Activated T-cell treated with anti-CD3 and anti-CD28 coated beads, Interleukin-2, amount 50 U/mL, for 4 hours (primary cell): ENCODE data around the gene ECM1. TPM values are rescaled to one million over a fixed set of nuclear protein-coding genes. Genes with fewer than 3 reads are reported as not detected.

ENCODE experiments used
- ATAC-seq, 2 donors: fragments of 200-7000 bp; cut with Tn5 transposase; one replicate each; pipeline ENCODE4 v1.10.0; 2021
- DNase-seq: peaks from one replicate; pipeline ENCODE4 v3.0.0-alpha.2; 2020
- H3K27me3 Mint-ChIP-seq: one replicate; pipeline ENCODE4 v1.8.0; 2021; ENCODE audit warnings: low read depth, mixed read lengths
- H3K36me3 Mint-ChIP-seq: one replicate; pipeline ENCODE4 v1.8.0; 2022; ENCODE audit warnings: mixed read lengths; ENCODE audit not compliant: insufficient read depth
- H3K4me1 Mint-ChIP-seq: one replicate; pipeline ENCODE4 v1.8.0; 2021; ENCODE audit warnings: low read depth, mixed read lengths
- H3K4me3 Mint-ChIP-seq: one replicate; pipeline ENCODE4 v1.8.0; 2021; ENCODE audit warnings: mild to moderate bottlenecking, moderate library complexity, mixed read lengths
- H3K9me3 Mint-ChIP-seq: one replicate; pipeline ENCODE4 v1.8.0; 2021; ENCODE audit warnings: mixed read lengths
- total RNA-seq, 3 donors: library from RNA; stranded (reverse); gene quantifications; one replicate each; pipeline ENCODE4 v1.2.1, GENCODE V29; 2021

Gene ECM1
- total RNA-seq, 3 donors from 2014 or later, result 0.43 to 0.82 (median 0.50) TPM

GRCh38 chr1:150516616-150517015 is 8.7 kb downstream of the ECM1 start:
- no peak for DNase-seq
- no peak for ATAC-seq
- H3K4me3 Mint-ChIP-seq, result peak overlapping the region; percentile 89

GRCh38 chr1:150521196-150521968 is 13.5 kb downstream of the ECM1 start:
- Mint-ChIP-seq H3K9me3 (no peaks in the 10 kb centered on the region), H3K36me3 (no peaks in the 10 kb centered on the region), H3K4me1 (peaks cover 6% of the 10 kb centered on the region), H3K4me3 (no peak overlapping the region), H3K27me3 (no peaks in the 10 kb centered on the region)
- ATAC-seq (no peak), DNase-seq (no peak)

More at GRCh38 chr1:150516616-150517015, 8.7 kb downstream of the ECM1 start:
- no peaks in the 10 kb centered on the region for H3K9me3 Mint-ChIP-seq
- no peaks in the 10 kb centered on the region for H3K36me3 Mint-ChIP-seq
- H3K27me3 Mint-ChIP-seq, result no peaks in the 10 kb centered on the region
- H3K4me1 Mint-ChIP-seq, result peaks cover 13% of the 10 kb centered on the region

- no peak for DNase-seq
- no peaks in the 10 kb centered on the region for H3K4me1 Mint-ChIP-seq
- no peak for ATAC-seq
- no peaks in the 10 kb centered on the region for H3K9me3 Mint-ChIP-seq
- no peak overlapping the region for H3K4me3 Mint-ChIP-seq
- H3K27me3 Mint-ChIP-seq, result no peaks in the 10 kb centered on the region
- no peaks in the 10 kb centered on the region for H3K36me3 Mint-ChIP-seq
These were observed 17.4 kb downstream of the ECM1 start for GRCh38 chr1:150525348-150525747.

- Mint-ChIP-seq H3K4me1 (peaks cover 2% of the 10 kb centered on the region), H3K9me3 (no peaks in the 10 kb centered on the region), H3K36me3 (no peaks in the 10 kb centered on the region), H3K4me3 (no peak overlapping the region), H3K27me3 (no peaks in the 10 kb centered on the region)
- ATAC-seq (no peak), DNase-seq (no peak)
These were observed 20.3 kb downstream of the ECM1 start for GRCh38 chr1:150528196-150528595.

- ATAC-seq (no peak), DNase-seq (no peak)
- no peaks in the 10 kb centered on the region for H3K36me3 Mint-ChIP-seq
- H3K9me3 Mint-ChIP-seq, result no peaks in the 10 kb centered on the region
- no peaks in the 10 kb centered on the region for H3K27me3 Mint-ChIP-seq
- no peak overlapping the region for H3K4me3 Mint-ChIP-seq
- H3K4me1 Mint-ChIP-seq, result peaks cover 2% of the 10 kb centered on the region
These were observed 21.1 kb downstream of the ECM1 start for GRCh38 chr1:150529017-150529416.

- H3K9me3 Mint-ChIP-seq, result no peaks in the 10 kb centered on the region
- no peaks in the 10 kb centered on the region for H3K36me3 Mint-ChIP-seq
- DNase-seq (no peak), ATAC-seq (no peak)
- no peak overlapping the region for H3K4me3 Mint-ChIP-seq
- no peaks in the 10 kb centered on the region for H3K27me3 Mint-ChIP-seq
- peaks cover 2% of the 10 kb centered on the region for H3K4me1 Mint-ChIP-seq
These were observed 22.7 kb downstream of the ECM1 start for GRCh38 chr1:150530491-150531159.

- Mint-ChIP-seq H3K27me3 (peaks cover 3% of the 10 kb centered on the region), H3K9me3 (no peaks in the 10 kb centered on the region), H3K36me3 (no peaks in the 10 kb centered on the region), H3K4me3 (no peak overlapping the region), H3K4me1 (peaks cover 2% of the 10 kb centered on the region)
- DNase-seq (no peak), ATAC-seq (no peak)
These were observed 25.0 kb downstream of the ECM1 start for GRCh38 chr1:150532860-150533259.

- Mint-ChIP-seq H3K9me3 (no peaks in the 10 kb centered on the region), H3K4me3 (no peak overlapping the region), H3K27me3 (peaks cover 3% of the 10 kb centered on the region), H3K4me1 (peaks cover 2% of the 10 kb centered on the region), H3K36me3 (no peaks in the 10 kb centered on the region)
- no peak for ATAC-seq
- no peak for DNase-seq
These were observed 26.1 kb downstream of the ECM1 start for GRCh38 chr1:150534002-150534401.

- DNase-seq (no peak), ATAC-seq (no peak)
- Mint-ChIP-seq H3K4me3 (no peak overlapping the region), H3K4me1 (peaks cover 2% of the 10 kb centered on the region), H3K27me3 (peaks cover 5% of the 10 kb centered on the region), H3K36me3 (no peaks in the 10 kb centered on the region), H3K9me3 (no peaks in the 10 kb centered on the region)
These were observed 27.8 kb downstream of the ECM1 start for GRCh38 chr1:150535511-150536287.

GRCh38 chr1:150536836-150537731 is 29.2 kb downstream of the ECM1 start:
- Mint-ChIP-seq H3K4me3 (no peak overlapping the region), H3K9me3 (no peaks in the 10 kb centered on the region), H3K27me3 (peaks cover 5% of the 10 kb centered on the region), H3K36me3 (no peaks in the 10 kb centered on the region), H3K4me1 (peaks cover 2% of the 10 kb centered on the region)
- ATAC-seq (no peak), DNase-seq (no peak)

GRCh38 chr1:150537732-150538684 is 30.1 kb downstream of the ECM1 start:
- DNase-seq (no peak), ATAC-seq (no peak)
- Mint-ChIP-seq H3K27me3 (peaks cover 5% of the 10 kb centered on the region), H3K4me3 (no peak overlapping the region), H3K9me3 (no peaks in the 10 kb centered on the region), H3K36me3 (no peaks in the 10 kb centered on the region), H3K4me1 (no peaks in the 10 kb centered on the region)

GRCh38 chr1:150543500-150544143 is 35.7 kb downstream of the ECM1 start:
- H3K36me3 Mint-ChIP-seq, result no peaks in the 10 kb centered on the region
- ATAC-seq, result no peak

More at GRCh38 chr1:150543500-150544143, 35.7 kb downstream of the ECM1 start:
- H3K4me1 Mint-ChIP-seq, result peaks cover 3% of the 10 kb centered on the region
- no peak for DNase-seq
- H3K9me3 Mint-ChIP-seq, result no peaks in the 10 kb centered on the region
- H3K4me3 Mint-ChIP-seq, result no peak overlapping the region
- H3K27me3 Mint-ChIP-seq, result peaks cover 32% of the 10 kb centered on the region
